GM19372 (cell line): Measurements from ENCODE around the gene GALNT8.
"Not testable (repeated sequence)": the region's sequence is repeated elsewhere in the genome, so short reads cannot be mapped to it uniquely, and the experiment has no call there.

Experiments
- ATAC-seq: cut with Tn5 transposase; IDR thresholded peaks from one replicate; pipeline ENCODE4 v1.9.1; 2021; ENCODE audit warnings: mild to moderate bottlenecking, low read depth, moderate library complexity; ENCODE audit not compliant: unreplicated experiment

GALNT8 gene, protein sequence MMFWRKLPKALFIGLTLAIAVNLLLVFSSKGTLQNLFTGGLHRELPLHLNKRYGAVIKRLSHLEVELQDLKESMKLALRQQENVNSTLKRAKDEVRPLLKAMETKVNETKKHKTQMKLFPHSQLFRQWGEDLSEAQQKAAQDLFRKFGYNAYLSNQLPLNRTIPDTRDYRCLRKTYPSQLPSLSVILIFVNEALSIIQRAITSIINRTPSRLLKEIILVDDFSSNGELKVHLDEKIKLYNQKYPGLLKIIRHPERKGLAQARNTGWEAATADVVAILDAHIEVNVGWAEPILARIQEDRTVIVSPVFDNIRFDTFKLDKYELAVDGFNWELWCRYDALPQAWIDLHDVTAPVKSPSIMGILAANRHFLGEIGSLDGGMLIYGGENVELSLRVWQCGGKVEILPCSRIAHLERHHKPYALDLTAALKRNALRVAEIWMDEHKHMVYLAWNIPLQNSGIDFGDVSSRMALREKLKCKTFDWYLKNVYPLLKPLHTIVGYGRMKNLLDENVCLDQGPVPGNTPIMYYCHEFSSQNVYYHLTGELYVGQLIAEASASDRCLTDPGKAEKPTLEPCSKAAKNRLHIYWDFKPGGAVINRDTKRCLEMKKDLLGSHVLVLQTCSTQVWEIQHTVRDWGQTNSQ

GRCh38 chr12:4719821-4720636 is at the start of gene GALNT8:
GALNT8 (plus strand) TSS chr12:4720400; CDS start chr12:4720678, 278 bp downstream.
- ATAC-seq = no peak

DNA sequence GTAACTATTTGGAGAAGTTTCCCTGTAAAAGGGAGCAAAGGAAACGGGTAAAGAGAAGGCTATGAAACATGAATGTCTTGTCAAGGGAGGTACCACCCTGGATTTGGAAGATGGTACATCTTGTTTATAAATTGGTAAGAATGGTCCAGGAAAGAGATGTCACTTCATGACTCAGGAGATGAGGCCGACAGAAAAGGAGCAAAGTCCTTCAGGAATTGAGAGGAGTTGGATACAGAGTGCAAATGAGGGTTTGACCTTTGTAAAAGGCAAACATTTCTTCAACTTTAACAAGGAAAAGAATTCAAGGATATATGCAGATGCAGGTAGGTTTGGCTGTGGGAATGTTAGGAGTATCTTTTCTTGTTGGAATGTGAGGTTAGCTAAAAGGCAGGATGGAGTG is 40.5 kb upstream of the GALNT8 start:
- no peak for ATAC-seq

DNA sequence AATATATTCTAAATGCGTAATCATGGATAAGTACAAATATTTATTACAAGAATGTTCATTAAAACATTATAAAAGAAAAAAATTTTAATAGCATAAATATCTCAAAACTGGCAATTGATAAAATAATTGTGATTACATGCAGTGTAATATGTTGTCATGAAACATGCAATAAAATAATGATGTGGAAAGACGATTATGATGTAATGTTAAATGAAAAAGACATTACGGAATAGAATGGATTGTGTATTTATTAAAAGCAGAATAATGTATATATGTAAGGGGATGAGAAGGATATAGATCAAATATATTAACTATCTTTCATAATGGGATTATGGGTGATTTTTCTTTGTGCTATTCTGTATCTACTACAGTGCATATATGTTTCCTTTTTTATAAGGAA is 38.5 kb upstream of the GALNT8 start:
- ATAC-seq = no peak

DNA sequence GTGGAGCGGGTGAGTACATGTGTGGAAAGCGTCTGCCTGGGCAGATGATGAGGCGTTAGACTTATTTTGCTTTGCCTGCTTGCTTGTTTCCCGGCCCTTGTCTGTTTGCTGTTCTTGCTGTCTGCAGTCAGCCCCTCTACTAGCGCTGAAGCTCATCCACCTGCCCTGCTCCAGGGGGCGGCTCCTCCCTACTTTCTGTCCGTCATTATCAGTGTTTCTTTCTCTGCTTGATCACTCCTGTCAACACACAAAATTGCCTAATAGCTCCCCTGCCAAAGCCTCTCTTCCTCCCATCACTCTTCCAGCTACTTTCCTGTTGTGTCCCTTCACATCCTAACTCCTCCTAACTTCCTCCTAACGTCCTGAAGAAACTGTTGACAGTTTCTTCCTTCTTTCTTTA is 34.9 kb upstream of the GALNT8 start:
- ATAC-seq = no peak

GRCh38 chr12:4690760-4691159 is 29.4 kb upstream of the GALNT8 start:
- ATAC-seq = no peak

GRCh38 chr12:4700621-4701026 is 19.6 kb upstream of the GALNT8 start:
- ATAC-seq = no peak

DNA sequence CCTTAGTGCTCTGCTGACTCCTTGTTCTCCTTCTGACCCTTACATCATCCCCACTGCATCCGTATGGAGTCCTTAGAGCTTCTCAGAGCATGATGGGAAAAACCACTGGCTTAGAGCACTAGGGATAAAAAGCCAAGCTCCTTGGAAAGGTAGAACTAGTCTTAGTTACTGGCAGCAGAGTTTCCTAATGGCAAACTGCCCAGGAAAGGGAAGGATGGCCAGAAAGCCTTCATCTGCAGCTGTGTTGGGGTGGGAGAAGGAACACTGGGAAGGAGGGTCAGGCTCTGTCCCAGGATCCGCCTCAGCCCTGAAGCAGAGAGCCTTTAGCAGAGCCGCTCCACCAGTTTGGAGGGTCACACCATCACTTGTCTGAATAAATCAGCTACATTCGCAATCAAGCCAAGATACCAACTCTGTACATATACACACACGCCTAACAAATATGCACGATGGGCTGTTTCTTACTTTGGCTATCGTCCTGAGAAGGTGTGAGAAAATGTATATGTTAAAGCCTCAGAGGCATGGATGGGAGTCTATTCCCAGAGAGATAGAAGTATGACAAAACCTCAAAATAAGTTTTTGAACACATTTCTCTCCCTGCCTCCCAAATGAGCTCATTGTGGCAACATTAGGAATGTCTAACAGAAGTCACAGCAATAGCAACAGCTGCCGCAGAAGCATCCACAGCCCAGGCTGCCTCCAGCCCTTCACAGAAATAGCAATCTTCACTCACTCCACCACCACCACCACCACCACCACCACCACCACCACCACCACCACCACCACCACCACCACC is 18.6 kb upstream of the GALNT8 start:
- ATAC-seq = no peak

DNA sequence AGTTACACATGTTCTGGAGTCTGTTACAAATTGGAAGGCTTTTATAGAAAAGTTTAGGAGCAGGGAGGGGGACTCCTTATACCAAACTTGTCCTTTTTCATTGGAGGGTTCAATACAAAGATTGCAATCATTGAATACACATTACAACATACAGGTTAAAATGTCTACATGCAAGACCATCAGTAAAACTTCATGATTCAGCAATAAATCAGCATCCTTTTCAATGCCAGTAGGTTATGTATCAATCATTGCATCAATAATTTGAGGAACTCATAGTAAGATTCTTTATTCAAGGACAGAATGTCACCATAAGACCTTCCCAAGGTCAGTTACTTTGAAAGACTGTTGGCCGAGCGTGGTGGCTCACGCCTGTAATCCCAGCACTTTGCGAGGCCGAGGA is 16.5 kb upstream of the GALNT8 start:
- no peak for ATAC-seq

DNA sequence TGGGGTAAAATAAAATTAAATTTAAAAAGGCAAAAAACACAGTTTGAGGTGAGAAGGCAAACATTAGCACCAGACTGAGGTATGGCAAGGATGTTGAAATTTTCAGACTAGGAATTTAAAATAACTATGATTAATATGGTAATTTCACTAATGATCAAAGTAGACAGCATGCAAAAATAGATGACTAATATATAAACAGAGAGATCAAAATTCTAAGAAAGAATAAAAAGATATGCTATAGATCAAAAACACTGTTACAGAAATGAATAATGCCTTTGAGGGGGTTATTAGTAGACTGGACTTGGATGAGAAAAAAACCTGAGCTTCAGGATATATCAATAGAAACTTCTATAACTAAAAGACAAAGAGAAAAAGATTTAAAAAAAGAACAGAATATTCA is 14.4 kb upstream of the GALNT8 start:
- ATAC-seq = no peak

DNA sequence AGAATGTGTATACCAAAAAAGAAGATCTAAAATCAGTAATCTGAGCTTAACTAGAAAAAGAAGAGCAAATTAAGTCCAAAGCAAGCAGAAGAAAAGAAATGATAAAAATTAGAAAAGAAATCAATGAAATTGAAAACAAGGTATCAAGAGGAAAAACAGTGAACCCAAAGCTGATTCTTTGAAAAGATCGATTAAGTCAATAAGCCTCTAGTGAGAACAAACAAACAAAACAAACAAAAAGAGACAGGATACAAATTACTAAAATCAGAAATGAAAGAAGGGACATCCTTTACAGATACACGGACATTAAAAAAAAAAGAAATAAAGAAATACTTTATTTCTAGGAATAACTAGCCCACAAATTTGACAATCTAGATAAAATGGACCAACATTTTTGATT is 12.9 kb upstream of the GALNT8 start:
- no peak for ATAC-seq

- no peak for ATAC-seq
Observed at GRCh38 chr12:4710113-4710512, 10.1 kb upstream of the GALNT8 start.

- ATAC-seq = no peak
Observed at GRCh38 chr12:4714879-4715278, 5.3 kb upstream of the GALNT8 start.

DNA sequence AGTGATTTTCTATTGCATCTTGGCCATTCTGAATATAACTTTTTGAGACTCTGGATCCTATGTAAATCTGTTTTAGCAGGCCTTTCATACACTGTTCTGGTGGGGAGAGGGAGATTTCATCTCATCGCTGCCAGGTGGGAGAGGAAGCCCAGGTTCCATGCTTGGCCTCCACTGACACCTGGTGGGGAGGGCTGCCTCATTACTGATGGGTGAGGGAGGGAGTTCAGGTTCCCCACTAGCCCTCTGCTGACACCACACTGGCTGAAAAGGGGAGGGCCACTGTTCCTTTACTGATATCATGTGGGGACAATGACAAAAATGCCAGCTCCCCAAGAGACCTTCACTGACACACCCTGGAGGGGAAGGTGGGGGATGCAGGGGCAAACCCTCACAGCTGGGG is 2.4 kb upstream of the GALNT8 start:
- ATAC-seq = no peak

DNA sequence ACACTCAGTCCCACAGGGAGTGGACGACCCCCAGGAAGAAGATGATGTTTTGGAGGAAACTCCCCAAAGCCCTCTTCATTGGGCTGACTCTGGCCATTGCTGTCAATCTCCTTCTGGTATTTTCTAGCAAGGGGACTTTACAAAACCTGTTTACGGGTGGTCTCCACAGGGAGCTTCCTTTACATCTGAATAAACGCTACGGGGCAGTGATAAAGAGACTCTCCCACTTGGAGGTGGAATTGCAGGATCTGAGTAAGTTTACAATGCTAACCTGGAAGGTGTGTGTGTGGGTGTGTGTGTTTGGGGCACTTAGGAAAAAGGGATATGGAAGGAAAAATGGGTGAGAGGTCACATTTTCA is 416 bp downstream of the GALNT8 start:
- no peak for ATAC-seq

DNA sequence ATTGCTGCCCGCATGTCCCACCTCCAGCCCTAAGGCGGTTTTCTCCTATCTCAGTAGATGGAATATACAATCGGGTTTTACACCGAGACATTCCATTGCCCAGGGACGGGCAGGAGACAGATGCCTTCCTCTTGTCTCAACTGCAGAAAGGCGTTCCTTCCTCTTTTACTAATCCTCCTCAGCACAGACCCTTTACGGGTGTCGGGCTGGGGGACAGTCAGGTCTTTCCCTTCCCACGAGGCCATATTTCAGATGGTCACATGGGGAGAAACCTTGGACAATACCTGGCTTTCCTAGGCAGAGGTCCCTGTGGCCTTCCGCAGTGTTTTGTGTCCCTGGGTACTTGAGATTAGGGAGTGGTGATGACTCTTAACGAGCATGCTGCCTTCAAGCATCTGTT is 1.4 kb downstream of the GALNT8 start:
- ATAC-seq = not testable (repeated sequence)

DNA sequence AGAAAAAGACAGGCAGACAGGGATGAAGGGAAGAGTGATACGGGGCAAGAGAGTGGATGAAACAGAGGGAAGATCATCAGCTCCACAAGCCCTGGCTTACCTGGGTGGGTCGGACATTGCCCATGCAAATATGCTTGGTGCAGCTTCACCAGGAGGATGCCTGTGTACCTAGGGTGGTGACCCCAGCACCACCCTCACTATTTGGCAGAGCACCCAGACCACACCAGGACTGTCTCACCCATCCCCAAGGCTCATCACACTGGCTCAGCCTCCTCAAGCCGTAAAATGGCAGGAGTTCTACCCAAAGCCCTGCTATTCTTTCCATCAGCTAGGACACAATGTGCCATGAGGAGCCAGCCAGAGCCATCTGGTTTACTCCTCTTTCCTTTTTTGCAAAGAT is 3.0 kb downstream of the GALNT8 start:
- no peak for ATAC-seq

- ATAC-seq = no peak
Observed at GRCh38 chr12:4725057-4725456, 4.9 kb downstream of the GALNT8 start.

DNA sequence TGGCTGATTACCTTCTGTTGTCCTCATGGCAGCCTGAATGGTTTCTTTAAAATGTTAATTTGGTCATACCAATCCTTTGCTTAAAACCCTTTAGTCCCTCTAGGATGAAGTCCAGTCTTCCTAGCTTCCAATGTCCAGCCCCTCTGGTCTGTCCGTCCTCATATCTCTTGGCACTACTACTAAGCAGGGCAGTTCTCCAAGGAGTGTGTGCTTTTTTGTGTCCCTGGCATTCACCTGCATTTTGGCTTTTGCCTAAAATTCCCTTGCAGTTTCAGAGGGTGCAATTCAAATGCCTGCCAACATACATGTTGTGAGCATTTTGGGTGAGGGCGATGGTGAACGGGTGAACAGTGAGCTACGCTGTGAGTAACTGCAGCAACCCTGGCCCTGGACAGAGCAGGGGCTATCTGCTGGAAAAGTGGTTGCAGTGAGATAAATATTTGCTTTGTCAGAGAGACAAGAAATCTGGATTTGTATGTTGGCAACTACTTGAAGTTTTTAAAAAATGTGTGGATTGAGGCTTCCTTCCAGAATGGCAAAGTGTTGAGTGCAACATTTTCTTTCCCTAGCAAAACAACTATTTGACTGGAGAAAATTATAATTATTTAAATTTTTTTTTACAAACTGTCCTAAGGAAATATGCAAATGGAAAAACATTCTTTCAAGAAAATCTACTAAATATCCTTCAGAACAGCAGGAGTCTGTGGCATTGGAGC is 14.6 kb downstream of the GALNT8 start:
- no peak for ATAC-seq

DNA sequence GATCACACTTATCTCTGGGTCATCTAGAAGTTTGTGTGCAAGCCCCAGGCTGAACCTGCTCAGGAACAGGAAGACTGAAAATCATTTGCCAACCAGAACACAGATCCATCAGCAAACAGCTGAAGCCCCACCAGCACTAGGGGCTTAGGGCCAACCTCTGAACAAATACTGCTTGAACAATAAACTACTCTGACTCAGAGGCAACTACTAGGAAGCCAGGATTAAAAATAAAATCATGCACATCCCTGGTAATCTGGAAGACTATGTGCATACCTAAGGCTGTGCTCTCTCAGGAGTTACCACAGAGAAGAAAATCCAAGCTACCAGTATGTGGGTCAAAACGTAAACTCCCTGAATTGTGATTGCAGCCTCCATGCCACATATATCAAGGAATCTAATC is 15.9 kb downstream of the GALNT8 start:
- no peak for ATAC-seq

- no peak for ATAC-seq
Observed at GRCh38 chr12:4738541-4738940, 18.3 kb downstream of the GALNT8 start.
